GM10248 (cell line): Measurements from ENCODE around the gene GALNTL6.

Experiments
- CTCF ChIA-PET: fragments of 300-600 bp; sonication (Branson Sonifier 250); formaldehyde crosslinking; extraction: SDS; loops from one replicate; lab custom pipeline; 2021; ENCODE audit warnings: antibody characterized with exemption; lab: Yijun Ruan, JAX
- POLR2A ChIA-PET: fragments of 350-650 bp; sonication (Branson Sonifier 250); formaldehyde crosslinking; extraction: SDS; loops from one replicate; lab custom pipeline; 2020; ENCODE audit warnings: antibody characterized with exemption; lab: Yijun Ruan, JAX
- DNase-seq: peaks from one replicate; pipeline ENCODE4 v3.0.0; 2012; ENCODE audit errors: extremely low spot score
- TF ChIP-seq, protein P1 (sequence below): IDR thresholded peaks from 2 replicates; pipeline ENCODE4 v1.5.1; 2012; ENCODE audit warnings: mild to moderate bottlenecking, low read depth; ENCODE audit errors: extremely low read depth, missing control alignments, control extremely low read depth

The GALNTL6 gene

DNA sequence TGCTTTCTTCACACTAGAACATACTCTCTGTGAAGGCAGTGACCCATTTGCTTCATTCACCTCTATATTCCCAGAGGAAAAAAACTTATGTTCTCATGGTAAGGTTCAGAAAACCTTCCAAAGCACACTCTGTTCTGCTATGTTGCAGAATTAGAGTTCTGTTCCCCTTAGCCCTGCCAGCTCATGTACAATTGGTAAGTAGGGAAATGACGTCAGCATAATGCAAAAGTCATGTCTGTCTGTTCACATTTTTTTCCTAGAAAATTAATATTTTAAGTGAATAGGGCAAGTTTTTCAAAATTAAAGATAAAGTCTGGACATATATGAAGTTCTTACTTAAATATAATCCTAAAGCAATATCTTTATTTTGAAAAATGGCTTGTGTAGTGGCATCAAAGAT lies 443.6 kb downstream of the GALNTL6 start:
- DNase-seq = no peak
- ChIA-PET POLR2A (no interaction called here), CTCF (interaction anchor here (1.5 to 1.6 kb wide), 2 partner anchors 10 kb away, joined by 3 to 6 read pairs; no protein-coding TSS in a partner anchor)
- TF ChIP-seq, protein P1, sequence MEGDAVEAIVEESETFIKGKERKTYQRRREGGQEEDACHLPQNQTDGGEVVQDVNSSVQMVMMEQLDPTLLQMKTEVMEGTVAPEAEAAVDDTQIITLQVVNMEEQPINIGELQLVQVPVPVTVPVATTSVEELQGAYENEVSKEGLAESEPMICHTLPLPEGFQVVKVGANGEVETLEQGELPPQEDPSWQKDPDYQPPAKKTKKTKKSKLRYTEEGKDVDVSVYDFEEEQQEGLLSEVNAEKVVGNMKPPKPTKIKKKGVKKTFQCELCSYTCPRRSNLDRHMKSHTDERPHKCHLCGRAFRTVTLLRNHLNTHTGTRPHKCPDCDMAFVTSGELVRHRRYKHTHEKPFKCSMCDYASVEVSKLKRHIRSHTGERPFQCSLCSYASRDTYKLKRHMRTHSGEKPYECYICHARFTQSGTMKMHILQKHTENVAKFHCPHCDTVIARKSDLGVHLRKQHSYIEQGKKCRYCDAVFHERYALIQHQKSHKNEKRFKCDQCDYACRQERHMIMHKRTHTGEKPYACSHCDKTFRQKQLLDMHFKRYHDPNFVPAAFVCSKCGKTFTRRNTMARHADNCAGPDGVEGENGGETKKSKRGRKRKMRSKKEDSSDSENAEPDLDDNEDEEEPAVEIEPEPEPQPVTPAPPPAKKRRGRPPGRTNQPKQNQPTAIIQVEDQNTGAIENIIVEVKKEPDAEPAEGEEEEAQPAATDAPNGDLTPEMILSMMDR = no peak

DNA sequence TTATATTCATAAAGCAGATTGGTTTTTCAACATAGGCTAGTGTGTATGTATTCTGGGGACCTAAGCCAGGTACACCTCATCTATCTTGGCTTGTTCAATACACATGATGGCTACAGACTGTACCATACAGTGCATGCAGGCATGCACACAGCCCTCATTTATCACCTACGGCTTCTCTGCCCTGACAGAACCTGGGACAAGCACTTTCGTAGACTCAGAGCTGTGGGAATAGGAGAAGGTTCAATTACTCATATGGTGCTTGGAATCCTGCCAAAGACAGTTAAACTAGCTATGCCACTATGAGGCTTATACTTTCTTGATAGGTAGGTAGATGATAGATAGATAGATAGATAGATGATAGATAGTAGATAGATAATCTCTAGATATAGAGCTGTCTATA lies 457.2 kb downstream of the GALNTL6 start:
- CTCF ChIA-PET = no interaction called here
- TF ChIP-seq, protein P1 = no peak
- POLR2A ChIA-PET = no interaction called here
- no peak for DNase-seq

DNA sequence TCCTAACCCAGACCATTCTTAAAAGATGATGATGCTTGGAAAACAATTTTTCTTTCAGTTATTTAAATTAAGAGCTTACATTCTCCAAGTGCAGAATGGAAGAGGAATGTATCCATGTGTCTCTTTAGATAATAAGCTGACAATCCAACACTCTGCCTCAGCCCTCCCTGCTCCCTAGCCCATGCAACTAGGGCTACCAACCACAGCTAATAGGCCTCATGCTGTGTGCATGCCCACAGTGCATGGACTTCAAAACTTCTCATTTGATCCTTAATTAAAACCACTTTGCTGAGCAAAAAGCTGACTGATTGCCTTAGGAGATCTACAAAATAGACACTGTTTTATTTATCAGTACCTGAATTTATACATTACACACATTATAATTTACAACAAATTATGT lies 473.9 kb downstream of the GALNTL6 start:
- no peak for DNase-seq
- TF ChIP-seq, protein P1 = no peak
- CTCF ChIA-PET = interaction anchor here (1.5 to 1.9 kb wide), 2 partner anchors 12 to 21 kb away, joined by 5 read pairs; no protein-coding TSS in a partner anchor
- POLR2A ChIA-PET = no interaction called here

DNA sequence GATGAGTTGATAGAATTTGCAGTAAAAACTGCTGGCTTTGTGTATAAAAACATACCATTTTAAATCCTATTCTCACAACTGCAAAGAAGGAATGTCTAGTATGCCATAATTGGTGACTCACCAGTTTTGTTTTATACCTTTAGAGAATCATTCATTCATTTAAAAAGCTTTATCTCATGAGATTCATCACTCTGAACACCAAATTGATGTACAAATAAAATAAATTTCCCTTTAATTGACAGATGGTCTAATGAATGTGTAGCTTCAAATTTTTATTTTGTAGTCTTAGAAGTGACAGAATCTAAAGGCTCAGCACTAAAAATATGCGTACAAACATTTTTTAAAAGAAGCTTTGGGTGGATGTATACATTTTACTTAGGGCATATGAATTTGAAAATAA lies 492.5 kb downstream of the GALNTL6 start:
- CTCF ChIA-PET = interaction anchor here (1.4 kb wide), 1 partner anchor 24 kb away, joined by 3 read pairs; no protein-coding TSS in a partner anchor
- POLR2A ChIA-PET = no interaction called here
- no peak for DNase-seq
- TF ChIP-seq, protein P1 = no peak

DNA sequence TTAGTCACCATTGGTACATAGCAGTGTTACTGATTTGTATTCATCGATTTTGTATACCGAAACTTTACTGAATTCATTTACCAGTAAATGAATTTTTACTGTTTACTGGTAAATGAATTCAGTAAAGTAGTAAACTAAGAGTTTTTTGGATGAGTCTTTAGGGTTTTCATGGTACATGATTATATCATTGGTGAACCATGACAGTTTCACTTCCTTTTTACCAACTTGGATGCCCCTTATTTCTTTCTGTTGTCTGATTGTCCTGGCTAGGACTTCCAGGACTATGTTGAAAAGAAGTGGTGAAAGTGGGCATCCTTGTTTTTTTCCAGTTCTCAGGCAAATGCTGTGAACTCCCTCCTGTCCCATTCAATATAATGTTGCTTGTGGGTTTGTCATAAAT lies 494.9 kb downstream of the GALNTL6 start:
- TF ChIP-seq, protein P1 = no peak
- CTCF ChIA-PET = no interaction called here
- DNase-seq = no peak
- POLR2A ChIA-PET = no interaction called here

DNA sequence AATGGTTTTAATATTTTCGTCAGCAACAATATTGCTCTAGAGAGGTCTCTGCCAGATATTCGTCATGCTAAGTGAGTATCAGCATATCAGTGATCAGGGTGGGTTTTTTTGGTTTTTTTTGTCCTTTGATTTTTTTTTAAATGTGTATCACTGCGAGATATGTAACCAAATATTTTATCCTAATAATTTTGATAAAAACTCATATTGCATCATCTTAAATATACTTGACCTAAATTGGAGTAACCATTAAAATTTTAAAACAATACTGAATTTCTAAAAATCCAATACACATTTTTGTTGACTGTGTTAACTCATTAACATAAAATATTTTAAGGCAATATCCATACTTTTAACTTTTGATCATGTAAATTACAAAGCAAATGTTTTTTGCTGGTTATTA lies 498.5 kb downstream of the GALNTL6 start:
- ChIA-PET CTCF (no interaction called here), POLR2A (no interaction called here)
- TF ChIP-seq, protein P1 = no peak
- no peak for DNase-seq
